ENCODE measurements around the gene ADGRB2. TPM values are rescaled to one million over a fixed set of nuclear protein-coding genes. Genes with fewer than 3 reads are reported as not detected.

Gene ADGRB2
- total RNA-seq, 2 experiments from 2014 or later: 1.6 to 1.7 TPM

- Mint-ChIP-seq H3K9me3 (no peaks in the 10 kb centered on the region), H3K27ac (no peak overlapping the region), H3K27me3 (no peaks in the 10 kb centered on the region), H3K4me1 (ENCODE audit: low read depth) (peaks cover 13% of the 10 kb centered on the region), H3K36me3 (no peaks in the 10 kb centered on the region), H3K4me3 (no peak overlapping the region)
- ChIA-PET CTCF (interaction anchor here (6.9 kb wide), 1 partner anchor 122 kb away, joined by 139 read pairs; no protein-coding TSS in a partner anchor), POLR2A (no interaction called here)
- intact Hi-C loops (cut with micrococcal nuclease): loop anchor here (5.0 kb wide), 1 partner anchor 224 kb away; no protein-coding TSS in a partner anchor
- no peak for DNase-seq
Measured at GRCh38 chr1:31786366-31787060, 22.4 kb upstream of the ADGRB2 start.

- ChIA-PET POLR2A (no interaction called here), CTCF (no interaction called here)
- no peaks in the 10 kb centered on the region for H3K27me3 Mint-ChIP-seq
- H3K9me3 Mint-ChIP-seq: no peaks in the 10 kb centered on the region
- H3K27ac Mint-ChIP-seq: no peak overlapping the region
- H3K4me1 Mint-ChIP-seq (ENCODE audit: low read depth): peaks cover 13% of the 10 kb centered on the region
- H3K4me3 Mint-ChIP-seq: no peak overlapping the region
- no peak for DNase-seq
- intact Hi-C loops (cut with micrococcal nuclease): loop anchor here (5.0 kb wide), 1 partner anchor 224 kb away; no protein-coding TSS in a partner anchor
- no peaks in the 10 kb centered on the region for H3K36me3 Mint-ChIP-seq
Measured at GRCh38 chr1:31785947-31786290, 21.8 kb upstream of the ADGRB2 start.

- peaks cover 13% of the 10 kb centered on the region for H3K4me1 Mint-ChIP-seq (ENCODE audit: low read depth)
- H3K27me3 Mint-ChIP-seq: no peaks in the 10 kb centered on the region
- no peaks in the 10 kb centered on the region for H3K9me3 Mint-ChIP-seq
- H3K4me3 Mint-ChIP-seq: no peak overlapping the region
- no peaks in the 10 kb centered on the region for H3K36me3 Mint-ChIP-seq
- CTCF ChIA-PET: no interaction called here
- H3K27ac Mint-ChIP-seq: no peak overlapping the region
- no peak for DNase-seq
- POLR2A ChIA-PET: no interaction called here
- intact Hi-C loops (cut with micrococcal nuclease): loop anchor here (5.0 kb wide), 1 partner anchor 223 kb away; no protein-coding TSS in a partner anchor
Measured at GRCh38 chr1:31785020-31785946, 21.1 kb upstream of the ADGRB2 start.

- Mint-ChIP-seq H3K4me1 (ENCODE audit: low read depth) (peaks cover 10% of the 10 kb centered on the region), H3K27ac (no peak overlapping the region), H3K27me3 (peaks cover 2% of the 10 kb centered on the region), H3K36me3 (no peaks in the 10 kb centered on the region), H3K4me3 (no peak overlapping the region), H3K9me3 (no peaks in the 10 kb centered on the region)
- ChIA-PET CTCF (interaction anchor here (1.0 kb wide), 1 partner anchor 39 kb away, joined by 3 read pairs; no protein-coding TSS in a partner anchor), POLR2A (no interaction called here)
- intact Hi-C loops (cut with micrococcal nuclease): loop anchor here (5.0 kb wide), 1 partner anchor 222 kb away; no protein-coding TSS in a partner anchor
- DNase-seq: no peak
Measured at GRCh38 chr1:31784356-31785019, 20.3 kb upstream of the ADGRB2 start.

- intact Hi-C loops (cut with micrococcal nuclease): no loop called here
- Mint-ChIP-seq H3K27me3 (peaks cover 2% of the 10 kb centered on the region), H3K27ac (no peak overlapping the region), H3K36me3 (no peaks in the 10 kb centered on the region), H3K9me3 (no peaks in the 10 kb centered on the region), H3K4me1 (ENCODE audit: low read depth) (peaks cover 7% of the 10 kb centered on the region), H3K4me3 (no peak overlapping the region)
- POLR2A ChIA-PET: no interaction called here
- CTCF ChIA-PET: interaction anchor here (1.0 to 1.3 kb wide), 2 partner anchors 38 to 119 kb away, joined by 3 to 7 read pairs; no protein-coding TSS in a partner anchor
- no peak for DNase-seq
Measured at GRCh38 chr1:31783846-31784245, 19.7 kb upstream of the ADGRB2 start.

- no peak overlapping the region for H3K27ac Mint-ChIP-seq
- peaks cover 2% of the 10 kb centered on the region for H3K27me3 Mint-ChIP-seq
Measured at GRCh38 chr1:31782421-31783410, 18.6 kb upstream of the ADGRB2 start.

GRCh38 chr1:31781756-31782371 lies 17.7 kb upstream of the ADGRB2 start:
- Mint-ChIP-seq H3K4me3 (no peak overlapping the region), H3K27ac (no peak overlapping the region), H3K27me3 (peaks cover 6% of the 10 kb centered on the region), H3K4me1 (ENCODE audit: low read depth) (no peaks in the 10 kb centered on the region), H3K36me3 (no peaks in the 10 kb centered on the region), H3K9me3 (no peaks in the 10 kb centered on the region)
- ChIA-PET POLR2A (interaction anchor here (0.6 kb wide), 1 partner anchor 217 kb away, joined by 4 read pairs; no protein-coding TSS in a partner anchor), CTCF (no interaction called here)
- intact Hi-C loops (cut with micrococcal nuclease): no loop called here
- DNase-seq: no peak

More at GRCh38 chr1:31782421-31783410, 18.6 kb upstream of the ADGRB2 start:
- ChIA-PET CTCF (interaction anchor here (1.3 kb wide), 1 partner anchor 118 kb away, joined by 7 read pairs; no protein-coding TSS in a partner anchor), POLR2A (interaction anchor here (0.9 kb wide), 1 partner anchor 15 kb away, joined by 3 read pairs; no protein-coding TSS in a partner anchor)
- Mint-ChIP-seq H3K36me3 (no peaks in the 10 kb centered on the region), H3K4me1 (ENCODE audit: low read depth) (peaks cover 2% of the 10 kb centered on the region), H3K4me3 (no peak overlapping the region), H3K9me3 (no peaks in the 10 kb centered on the region)
- DNase-seq: no peak
- intact Hi-C loops (cut with micrococcal nuclease): no loop called here

GRCh38 chr1:31781138-31781755 lies 17.1 kb upstream of the ADGRB2 start:
- ChIA-PET CTCF (interaction anchor here (2.8 kb wide), 1 partner anchor 8 kb away, joined by 12 read pairs; no protein-coding TSS in a partner anchor), POLR2A (interaction anchor here (0.6 kb wide), 1 partner anchor 217 kb away, joined by 4 read pairs; no protein-coding TSS in a partner anchor)
- no peaks in the 10 kb centered on the region for H3K9me3 Mint-ChIP-seq
- H3K36me3 Mint-ChIP-seq: no peaks in the 10 kb centered on the region
- no peak overlapping the region for H3K27ac Mint-ChIP-seq
- DNase-seq: no peak
- peaks cover 9% of the 10 kb centered on the region for H3K27me3 Mint-ChIP-seq
- intact Hi-C loops (cut with micrococcal nuclease): no loop called here
- no peak overlapping the region for H3K4me3 Mint-ChIP-seq
- no peaks in the 10 kb centered on the region for H3K4me1 Mint-ChIP-seq (ENCODE audit: low read depth)

- H3K9me3 Mint-ChIP-seq: no peaks in the 10 kb centered on the region
- DNase-seq: no peak
- CTCF ChIA-PET: interaction anchor here (1.5 to 2.8 kb wide), 2 partner anchors 8 to 18 kb away, joined by 5 to 12 read pairs; no protein-coding TSS in a partner anchor
- H3K4me3 Mint-ChIP-seq: no peak overlapping the region
- intact Hi-C loops (cut with micrococcal nuclease): no loop called here
- no peak overlapping the region for H3K27ac Mint-ChIP-seq
- peaks cover 11% of the 10 kb centered on the region for H3K27me3 Mint-ChIP-seq
- H3K36me3 Mint-ChIP-seq: no peaks in the 10 kb centered on the region
- H3K4me1 Mint-ChIP-seq (ENCODE audit: low read depth): no peaks in the 10 kb centered on the region
- POLR2A ChIA-PET: no interaction called here
Measured at GRCh38 chr1:31780632-31781031, 16.5 kb upstream of the ADGRB2 start.

- no peak overlapping the region for H3K27ac Mint-ChIP-seq
- no peak overlapping the region for H3K4me3 Mint-ChIP-seq
- no peak for DNase-seq
- H3K36me3 Mint-ChIP-seq: no peaks in the 10 kb centered on the region
- H3K27me3 Mint-ChIP-seq: peaks cover 11% of the 10 kb centered on the region
- ChIA-PET POLR2A (no interaction called here), CTCF (interaction anchor here (1.4 to 2.8 kb wide), 3 partner anchors 9 to 17 kb away, joined by 3 to 12 read pairs (median 5); no protein-coding TSS in a partner anchor)
- no peaks in the 10 kb centered on the region for H3K4me1 Mint-ChIP-seq (ENCODE audit: low read depth)
- H3K9me3 Mint-ChIP-seq: no peaks in the 10 kb centered on the region
- intact Hi-C loops (cut with micrococcal nuclease): no loop called here
Measured at GRCh38 chr1:31779687-31780086, 15.5 kb upstream of the ADGRB2 start.

All from activated CD4-positive, alpha-beta memory T cell treated with anti-CD3 and anti-CD28 coated beads for 36 hours (primary cell).